A673 (cell line): ENCODE measurements around the gene PACRG.

Source experiments
- EZH2 ChIP-seq: fragments of 200-600 bp; sonication (generic); IDR thresholded peaks from 2 replicates; pipeline ENCODE4 v1.6.1; 2017; ENCODE audit warnings: borderline replicate concordance, low read depth, mild to moderate bottlenecking, mixed read lengths, antibody characterized with exemption, low read length; ENCODE audit not compliant: poor library complexity, severe bottlenecking
- TF ChIP-seq, protein P1 (sequence below): fragments of 300-800, 200-600 bp; sonication (generic); conservative IDR thresholded peaks from 2 replicates; pipeline ENCODE4 v1.5.1; 2017; ENCODE audit warnings: low read depth, mild to moderate bottlenecking, antibody characterized with exemption, low read length, moderate library complexity, mixed read lengths

- TF ChIP-seq, protein P1, sequence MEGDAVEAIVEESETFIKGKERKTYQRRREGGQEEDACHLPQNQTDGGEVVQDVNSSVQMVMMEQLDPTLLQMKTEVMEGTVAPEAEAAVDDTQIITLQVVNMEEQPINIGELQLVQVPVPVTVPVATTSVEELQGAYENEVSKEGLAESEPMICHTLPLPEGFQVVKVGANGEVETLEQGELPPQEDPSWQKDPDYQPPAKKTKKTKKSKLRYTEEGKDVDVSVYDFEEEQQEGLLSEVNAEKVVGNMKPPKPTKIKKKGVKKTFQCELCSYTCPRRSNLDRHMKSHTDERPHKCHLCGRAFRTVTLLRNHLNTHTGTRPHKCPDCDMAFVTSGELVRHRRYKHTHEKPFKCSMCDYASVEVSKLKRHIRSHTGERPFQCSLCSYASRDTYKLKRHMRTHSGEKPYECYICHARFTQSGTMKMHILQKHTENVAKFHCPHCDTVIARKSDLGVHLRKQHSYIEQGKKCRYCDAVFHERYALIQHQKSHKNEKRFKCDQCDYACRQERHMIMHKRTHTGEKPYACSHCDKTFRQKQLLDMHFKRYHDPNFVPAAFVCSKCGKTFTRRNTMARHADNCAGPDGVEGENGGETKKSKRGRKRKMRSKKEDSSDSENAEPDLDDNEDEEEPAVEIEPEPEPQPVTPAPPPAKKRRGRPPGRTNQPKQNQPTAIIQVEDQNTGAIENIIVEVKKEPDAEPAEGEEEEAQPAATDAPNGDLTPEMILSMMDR = no peak
- TF ChIP-seq EZH2 = no peak
These were observed 326.9 kb downstream of the PACRG start for GRCh38 chr6:163054641-163055040.
